IMR-90 (cell line): ENCODE results near the gene CALML3. TPM values are rescaled to one million over a fixed set of nuclear protein-coding genes. Genes with fewer than 3 reads are reported as not detected.

Source experiments
- ATAC-seq: fragments of 200-7000 bp; cut with Tn5 transposase; 2 replicates; pipeline ENCODE4 v1.9.1; 2020; ENCODE audit warnings: low read depth, mild to moderate bottlenecking, moderate library complexity
- BruUV-seq: library from RNA; stranded (reverse); fragments of 400-500 nt; replicated peaks from 2 replicates; lab custom pipeline; 2021; lab: Mats Ljungman, UMichigan
- CTCF ChIA-PET: fragments of 300-600 bp; formaldehyde crosslinking; extraction: SDS; loops from one replicate; lab custom pipeline; 2021; ENCODE audit warnings: antibody characterized with exemption; lab: Yijun Ruan, JAX
- POLR2A ChIA-PET: fragments of 300-600 bp; sonication (Branson Sonifier 250); formaldehyde crosslinking; loops from one replicate; lab custom pipeline; 2022; ENCODE audit warnings: antibody characterized with exemption; ENCODE audit not compliant: unreplicated experiment; lab: Charles Lee
- DNase-seq: peaks from one replicate; pipeline ENCODE4 v3.0.0; 2013
- H2AFZ ChIP-seq: replicated peaks from 2 replicates; pipeline ENCODE3; 2013; ENCODE audit warnings: low read length, mild to moderate bottlenecking; ENCODE audit not compliant: poor library complexity
- H2AK5ac ChIP-seq: 2 replicates; pipeline ENCODE4 v1.6.1; 2013; ENCODE audit warnings: low read depth, low read length, inconsistent platforms
- H2AK9ac ChIP-seq: replicated peaks from 2 replicates; pipeline ENCODE3; 2013; ENCODE audit warnings: mild to moderate bottlenecking, low read depth, low read length, moderate library complexity; ENCODE audit not compliant: poor library complexity
- H2BK120ac ChIP-seq: 2 replicates; pipeline ENCODE4 v1.6.1; 2013; ENCODE audit warnings: low read depth, low read length, inconsistent platforms
- H2BK15ac ChIP-seq: 3 replicates; pipeline ENCODE4 v1.6.1; 2013; ENCODE audit warnings: low read depth, low read length, inconsistent platforms
- H2BK20ac ChIP-seq: 2 replicates; pipeline ENCODE4 v1.6.1; 2013; ENCODE audit warnings: low read depth, mild to moderate bottlenecking, inconsistent platforms, low read length, moderate library complexity
- H2BK5ac ChIP-seq: 2 replicates; pipeline ENCODE4 v1.6.1; 2013; ENCODE audit warnings: mild to moderate bottlenecking, low read depth, low read length, inconsistent platforms; ENCODE audit not compliant: poor library complexity, severe bottlenecking
- H3K14ac ChIP-seq: replicated peaks from 2 replicates; pipeline ENCODE4 v1.6.1; 2013; ENCODE audit warnings: low read depth, low read length, inconsistent platforms
- H3K18ac ChIP-seq: 2 replicates; pipeline ENCODE4 v1.6.1; 2013; ENCODE audit warnings: low read depth, low read length, control low read depth
- H3K23ac ChIP-seq: 2 replicates; pipeline ENCODE4 v1.6.1; 2013; ENCODE audit warnings: low read depth, low read length, inconsistent platforms
- H3K27ac ChIP-seq: 2 replicates; pipeline ENCODE4 v1.5.1; 2013; ENCODE audit warnings: mild to moderate bottlenecking, control low read depth, low read length; ENCODE audit not compliant: insufficient read depth
- H3K27me3 ChIP-seq: 2 replicates; pipeline ENCODE4 v1.6.1; 2013; ENCODE audit warnings: low read length; ENCODE audit not compliant: control insufficient read depth, insufficient read depth
- H3K36me3 ChIP-seq: 2 replicates; pipeline ENCODE4 v1.6.1; 2013; ENCODE audit warnings: low read length, mixed read lengths; ENCODE audit not compliant: control insufficient read depth, insufficient read depth
- H3K4ac ChIP-seq: 2 replicates; pipeline ENCODE4 v1.6.1; 2013; ENCODE audit warnings: low read depth, low read length, inconsistent platforms
- H3K4me1 ChIP-seq: 2 replicates; pipeline ENCODE4 v1.6.1; 2013; ENCODE audit warnings: low read length, mixed read lengths; ENCODE audit not compliant: control insufficient read depth, insufficient read depth
- H3K4me2 ChIP-seq: 2 replicates; pipeline ENCODE4 v1.6.1; 2013; ENCODE audit warnings: low read depth, mild to moderate bottlenecking, control low read depth, low read length, moderate library complexity
- H3K4me3 ChIP-seq: 2 replicates; pipeline ENCODE4 v1.5.1; 2013; ENCODE audit warnings: low read depth, mild to moderate bottlenecking, control low read depth, low read length, moderate library complexity; ENCODE audit not compliant: insufficient read depth
- H3K56ac ChIP-seq: 2 replicates; pipeline ENCODE4 v1.6.1; 2013; ENCODE audit warnings: low read length, inconsistent platforms; ENCODE audit not compliant: insufficient read depth; ENCODE audit errors: extremely low read depth
- H3K79me1 ChIP-seq, 2 experiments: 2 replicates each; pipeline ENCODE4 v1.6.1; 2013; ENCODE audit warnings: low read length in 2 of 2, inconsistent platforms in 1 of 2, low read depth in 1 of 2
- H3K9ac ChIP-seq: 2 replicates; pipeline ENCODE4 v1.6.1; 2013; ENCODE audit warnings: low read depth, low read length, control low read depth
- H3K9me1 ChIP-seq: 2 replicates; pipeline ENCODE4 v1.6.1; 2013; ENCODE audit warnings: low read length, inconsistent platforms; ENCODE audit not compliant: insufficient read depth
- H3K9me3 ChIP-seq: 2 replicates; pipeline ENCODE4 v1.6.1; 2013; ENCODE audit warnings: low read length; ENCODE audit not compliant: control insufficient read depth, insufficient read depth
- H4K20me1 ChIP-seq: 2 replicates; pipeline ENCODE4 v1.6.1; 2013; ENCODE audit warnings: low read length, inconsistent platforms; ENCODE audit not compliant: insufficient read depth
- H4K5ac ChIP-seq: 2 replicates; pipeline ENCODE4 v1.6.1; 2013; ENCODE audit warnings: mild to moderate bottlenecking, low read depth, low read length, control low read depth
- H4K8ac ChIP-seq, 2 experiments: 2 replicates each; pipeline ENCODE4 v1.6.1; 2013; ENCODE audit warnings: low read depth in 2 of 2, low read length in 2 of 2, control low read depth in 1 of 2, inconsistent platforms in 1 of 2
- H4K91ac ChIP-seq: 2 replicates; pipeline ENCODE4 v1.6.1; 2013; ENCODE audit warnings: low read depth, low read length, inconsistent platforms; ENCODE audit not compliant: insufficient read depth
- BHLHE40 ChIP-seq: fragments of 150-350 bp; IDR thresholded peaks from 2 replicates; pipeline ENCODE4 v1.6.1; 2016; ENCODE audit warnings: mild to moderate bottlenecking, low read depth, low read length
- CEBPB ChIP-seq: IDR thresholded peaks from 2 replicates; pipeline ENCODE4 v1.6.1; 2012; ENCODE audit warnings: low read depth, low read length, improper control_type of control experiment
- CHD1 ChIP-seq: IDR thresholded peaks from 2 replicates; pipeline ENCODE4 v1.6.1; 2012; ENCODE audit warnings: low read depth, low read length, improper control_type of control experiment
- FOS ChIP-seq: fragments of 150-350 bp; IDR thresholded peaks from 2 replicates; pipeline ENCODE4 v1.6.1; 2016; ENCODE audit warnings: low read depth, low read length
- MAFK ChIP-seq: IDR thresholded peaks from 2 replicates; pipeline ENCODE4 v1.6.1; 2012; ENCODE audit warnings: low read depth, low read length, improper control_type of control experiment
- MAZ ChIP-seq: IDR thresholded peaks from 2 replicates; pipeline ENCODE4 v1.6.1; 2012; ENCODE audit warnings: low read depth, mild to moderate bottlenecking, low read length, improper control_type of control experiment, moderate library complexity, borderline replicate concordance
- MXI1 ChIP-seq: IDR thresholded peaks from 2 replicates; pipeline ENCODE4 v1.6.1; 2012; ENCODE audit warnings: low read depth, mild to moderate bottlenecking, low read length, moderate library complexity, borderline replicate concordance
- NFE2L2 ChIP-seq: fragments of 150-350 bp; IDR thresholded peaks from 2 replicates; pipeline ENCODE4 v1.6.1; 2016; ENCODE audit warnings: low read depth, mild to moderate bottlenecking, low read length
- POLR2A ChIP-seq: IDR thresholded peaks from 2 replicates; pipeline ENCODE4 v1.6.1; 2012; ENCODE audit warnings: mild to moderate bottlenecking, low read depth, low read length
- RAD21 ChIP-seq: IDR thresholded peaks from 2 replicates; pipeline ENCODE4 v1.6.1; 2012; ENCODE audit warnings: low read length, improper control_type of control experiment
- RCOR1 ChIP-seq: IDR thresholded peaks from 2 replicates; pipeline ENCODE4 v1.6.1; 2012; ENCODE audit warnings: mild to moderate bottlenecking, low read length, improper control_type of control experiment; ENCODE audit not compliant: insufficient replicate concordance
- RFX5 ChIP-seq: IDR thresholded peaks from 2 replicates; pipeline ENCODE4 v1.8.0; 2012; ENCODE audit warnings: low read depth, mild to moderate bottlenecking, low read length, moderate library complexity
- SMC3 ChIP-seq: fragments of 150-350 bp; IDR thresholded peaks from 2 replicates; pipeline ENCODE4 v1.6.1; 2016; ENCODE audit warnings: low read depth, mild to moderate bottlenecking, antibody characterized with exemption, low read length, moderate library complexity
- WGBS, 2 experiments: methylation state at CpG; one replicate each; pipeline versions ENCODE4 v1.1.5 to v1.1.7; 2013; ENCODE audit warnings: missing lambda C conversion rate in 2 of 2; ENCODE audit not compliant: insufficient read length in 1 of 2; ENCODE audit errors: extremely low coverage in 2 of 2; 5-methylcytosine and 5-hydroxymethylcytosine counted together
- dilution Hi-C: fragments of 300-500 bp; cut with HindIII; formaldehyde crosslinking; loops from one replicate; pipeline ENCODE4 v1.14.3; 2018; ENCODE audit warnings: low sequenced_read_pairs; ENCODE audit not compliant: unreplicated experiment
- in situ Hi-C: fragments of 300-500 bp; cut with MboI; formaldehyde crosslinking; loops from 3 replicates; pipeline ENCODE4 v1.14.3; 2019; ENCODE audit warnings: low sequenced_read_pairs, inconsistent platforms, mixed read lengths
- intact Hi-C: fragments of 100-400 bp; cut with micrococcal nuclease; formaldehyde crosslinking; loops from 2 replicates; pipeline ENCODE4 v1.10.0; 2022
- polyA plus RNA-seq, 3 experiments: library from polyadenylated mRNA; depleted of rRNA; stranded (reverse); fragments of >200 nt; gene quantifications; 2 replicates each; pipeline ENCODE4 v1.2.3, GENCODE V29; 2012; ENCODE audit warnings: low replicate concordance in 1 of 3
- total RNA-seq: library from RNA; depleted of rRNA; stranded (reverse); fragments of >200 nt; gene quantifications from 2 replicates; pipeline ENCODE4 v1.2.3, GENCODE V29; 2012
- TF ChIP-seq, protein P1 (sequence below): fragments of 150-350 bp; IDR thresholded peaks from 2 replicates; pipeline ENCODE4 v1.6.1; 2017; ENCODE audit warnings: mild to moderate bottlenecking, antibody characterized with exemption, low read length, low read depth
- TF ChIP-seq, protein P2 (sequence below): fragments of 150-350 bp; IDR thresholded peaks from 2 replicates; pipeline ENCODE4 v1.6.1; 2016; ENCODE audit warnings: low read depth, mild to moderate bottlenecking, low read length, moderate library complexity, borderline replicate concordance

Gene CALML3
- total and polyA plus RNA-seq, 2 of the 4 experiments (the other 2 are of a cell fraction): not detected

DNA sequence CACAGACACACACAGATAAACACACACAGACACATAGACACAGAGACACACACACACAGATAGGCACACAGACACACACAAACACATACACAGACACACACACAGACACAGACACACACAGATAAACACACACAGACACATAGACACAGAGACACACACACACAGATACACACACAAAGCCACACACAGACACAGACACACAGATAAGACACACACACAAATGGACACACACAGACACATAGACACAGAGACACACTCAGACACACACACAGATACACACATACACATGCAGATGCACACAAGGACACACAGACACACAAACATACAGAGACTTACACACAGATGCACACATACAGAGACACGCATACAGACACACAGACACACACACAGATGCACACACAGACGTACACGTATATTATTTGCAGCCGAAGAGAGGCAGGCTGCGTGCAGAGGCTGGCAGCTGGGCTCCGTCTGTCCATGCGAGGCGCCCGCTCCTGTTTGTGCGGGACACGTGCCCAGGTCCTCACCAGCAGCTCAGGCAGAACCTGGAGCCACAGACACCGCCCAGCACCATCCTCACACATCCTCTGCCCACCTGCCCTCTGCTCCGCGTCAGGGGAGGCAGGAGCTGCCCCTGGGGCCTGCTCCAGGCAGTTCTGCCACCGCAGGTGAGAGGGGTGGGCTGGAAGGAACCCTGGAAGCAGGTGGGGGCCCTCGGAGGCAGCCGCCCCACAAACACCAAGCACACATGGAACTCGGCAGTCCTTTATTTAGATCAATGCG is 26.6 kb upstream of the CALML3 start (continued):
- no peak for TF ChIP-seq MXI1

DNA sequence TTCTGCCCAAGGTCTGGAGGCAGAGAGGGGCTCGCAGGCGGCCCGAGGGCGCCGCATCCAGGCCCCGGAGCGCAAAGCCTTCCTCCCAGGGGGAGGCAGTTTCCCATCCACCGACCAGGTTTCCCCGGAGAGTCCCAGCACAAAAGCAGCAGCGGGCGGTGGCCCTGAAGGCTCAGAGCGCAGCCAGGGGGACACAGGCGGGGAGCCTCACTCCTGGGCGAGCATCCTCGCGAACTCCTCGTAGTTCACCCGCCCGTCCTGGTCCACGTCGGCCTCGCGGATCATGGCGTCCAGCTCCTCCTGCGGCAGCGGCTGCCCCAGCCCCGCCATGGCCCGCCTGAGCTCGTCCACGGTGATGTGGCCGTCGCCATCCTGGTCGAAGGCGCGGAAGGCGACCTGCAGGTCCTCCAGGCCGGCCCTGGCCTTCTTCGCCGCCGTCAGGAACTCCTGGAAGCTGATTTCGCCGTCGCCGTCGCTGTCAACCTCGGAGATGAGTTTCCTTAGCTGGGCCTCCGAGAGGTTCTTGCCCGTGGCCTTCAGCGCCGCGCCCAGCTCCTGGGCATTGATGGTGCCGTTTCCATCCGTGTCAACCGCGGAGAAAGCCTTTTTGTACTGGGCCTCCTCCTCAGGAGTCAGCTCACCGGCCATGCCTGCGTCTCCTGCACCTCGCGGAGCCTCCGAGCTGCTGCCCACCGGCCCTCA is 25.8 kb upstream of the CALML3 start:
- no peak overlapping the region for H3K18ac ChIP-seq
- no peaks in the 10 kb centered on the region for H3K4me1 ChIP-seq
- no peak overlapping the region for H2AK5ac ChIP-seq
- no peak overlapping the region for H2BK5ac ChIP-seq
- no peak overlapping the region for H2BK20ac ChIP-seq
- H3K9me1 ChIP-seq: peaks cover 13% of the 10 kb centered on the region; the same call in 1 of the 2 replicates
- no peak overlapping the region for H3K9ac ChIP-seq
- DNase-seq (no peak), ATAC-seq (no peak)
- in situ Hi-C loops (no loop called here), intact Hi-C loops (no loop called here), dilution Hi-C loops (no loop called here)
- no peak overlapping the region for H3K56ac ChIP-seq
- no peak overlapping the region for H3K27ac ChIP-seq
- no peak overlapping the region for H3K4me2 ChIP-seq
- no peaks in the 10 kb centered on the region for H3K9me3 ChIP-seq
- no peak overlapping the region for H4K8ac ChIP-seq
- BruUV-seq: no TSS peak
- no peak overlapping the region for H4K5ac ChIP-seq
- peaks cover 36% of the 10 kb centered on the region for H3K27me3 ChIP-seq
- no peak overlapping the region for H3K4me3 ChIP-seq
- ChIA-PET POLR2A (no interaction called here), CTCF (no interaction called here)
- no peak overlapping the region for H3K23ac ChIP-seq
- no peak overlapping the region for H2BK15ac ChIP-seq
- H4K91ac ChIP-seq: no peak overlapping the region
- H2BK120ac ChIP-seq: no peak overlapping the region
- no peak overlapping the region for H3K14ac ChIP-seq
- no peaks in the 10 kb centered on the region for H3K36me3 ChIP-seq
- H2AK9ac ChIP-seq: no peak overlapping the region
- TF ChIP-seq POLR2A (no peak), MXI1 (no peak), MAZ (no peak), RAD21 (no peak), CEBPB (no peak), RFX5 (no peak), NFE2L2 (no peak), FOS (no peak), MAFK (no peak), SMC3 (no peak), BHLHE40 (no peak), CHD1 (no peak), RCOR1 (no peak)
- TF ChIP-seq, protein P1, sequence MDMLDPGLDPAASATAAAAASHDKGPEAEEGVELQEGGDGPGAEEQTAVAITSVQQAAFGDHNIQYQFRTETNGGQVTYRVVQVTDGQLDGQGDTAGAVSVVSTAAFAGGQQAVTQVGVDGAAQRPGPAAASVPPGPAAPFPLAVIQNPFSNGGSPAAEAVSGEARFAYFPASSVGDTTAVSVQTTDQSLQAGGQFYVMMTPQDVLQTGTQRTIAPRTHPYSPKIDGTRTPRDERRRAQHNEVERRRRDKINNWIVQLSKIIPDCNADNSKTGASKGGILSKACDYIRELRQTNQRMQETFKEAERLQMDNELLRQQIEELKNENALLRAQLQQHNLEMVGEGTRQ: no peak
- TF ChIP-seq, protein P2, sequence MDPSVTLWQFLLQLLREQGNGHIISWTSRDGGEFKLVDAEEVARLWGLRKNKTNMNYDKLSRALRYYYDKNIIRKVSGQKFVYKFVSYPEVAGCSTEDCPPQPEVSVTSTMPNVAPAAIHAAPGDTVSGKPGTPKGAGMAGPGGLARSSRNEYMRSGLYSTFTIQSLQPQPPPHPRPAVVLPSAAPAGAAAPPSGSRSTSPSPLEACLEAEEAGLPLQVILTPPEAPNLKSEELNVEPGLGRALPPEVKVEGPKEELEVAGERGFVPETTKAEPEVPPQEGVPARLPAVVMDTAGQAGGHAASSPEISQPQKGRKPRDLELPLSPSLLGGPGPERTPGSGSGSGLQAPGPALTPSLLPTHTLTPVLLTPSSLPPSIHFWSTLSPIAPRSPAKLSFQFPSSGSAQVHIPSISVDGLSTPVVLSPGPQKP: no peak
- 90% methylated on average over 50 of the region's 61 CpGs; no CpG with 5 or more reads in 1 of the 2 experiments for WGBS, 2 experiments
- no peak overlapping the region for H2AFZ ChIP-seq
- H3K79me1 ChIP-seq: no peaks in the 10 kb centered on the region
- no peaks in the 10 kb centered on the region for H4K20me1 ChIP-seq
- no peak overlapping the region for H3K4ac ChIP-seq
